NCI-H1417 treated with DMSO at 0.1 percent for 48 hours (cell line): ENCODE results near the gene DEFB131A.
"Not testable (repeated sequence)": the region's sequence is repeated elsewhere in the genome, so short reads cannot be mapped to it uniquely, and the experiment has no call there.

Experiments
- DNase-seq: peaks from one replicate; lab custom pipeline; 2025; lab: John Stamatoyannopoulos, UW

The DEFB131A gene

DNA sequence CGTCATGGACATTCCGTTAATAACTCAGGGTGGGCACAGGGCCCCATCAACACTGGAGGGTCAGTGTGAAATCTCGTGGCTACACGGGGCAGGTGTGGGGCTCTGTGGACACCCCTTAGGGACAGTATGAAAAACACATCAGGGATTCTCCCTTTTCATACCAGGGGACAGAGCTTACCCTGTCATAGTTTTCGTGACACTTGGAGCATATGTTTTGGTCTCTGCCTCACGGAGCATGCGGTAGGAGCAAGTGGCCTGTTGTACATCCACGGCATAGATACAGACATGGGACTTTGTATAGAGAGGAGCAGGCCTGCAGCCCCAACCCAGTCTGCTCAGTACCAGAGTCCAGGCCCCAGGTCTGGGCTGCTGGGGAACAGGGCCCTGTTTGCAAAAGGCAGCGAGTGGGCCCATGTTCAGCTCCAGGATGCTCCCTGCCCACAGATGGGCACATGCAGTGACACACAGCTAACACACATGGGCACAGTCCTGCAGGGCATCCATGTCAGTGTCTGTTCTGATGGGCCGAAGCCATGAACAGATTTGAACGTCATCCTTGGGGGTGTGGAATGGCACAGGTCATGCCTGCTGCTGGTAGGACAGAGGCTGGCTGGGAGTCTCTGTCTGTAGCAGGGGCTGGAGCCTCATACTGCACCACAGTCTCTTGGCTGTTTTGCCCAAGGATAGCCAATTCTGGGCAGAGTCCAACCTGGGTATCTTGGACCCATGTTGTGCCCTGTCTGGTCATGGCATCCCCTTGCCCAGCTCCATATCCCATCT is 50.2 kb downstream of the DEFB131A start:
- DNase-seq = not testable (repeated sequence)

DNA sequence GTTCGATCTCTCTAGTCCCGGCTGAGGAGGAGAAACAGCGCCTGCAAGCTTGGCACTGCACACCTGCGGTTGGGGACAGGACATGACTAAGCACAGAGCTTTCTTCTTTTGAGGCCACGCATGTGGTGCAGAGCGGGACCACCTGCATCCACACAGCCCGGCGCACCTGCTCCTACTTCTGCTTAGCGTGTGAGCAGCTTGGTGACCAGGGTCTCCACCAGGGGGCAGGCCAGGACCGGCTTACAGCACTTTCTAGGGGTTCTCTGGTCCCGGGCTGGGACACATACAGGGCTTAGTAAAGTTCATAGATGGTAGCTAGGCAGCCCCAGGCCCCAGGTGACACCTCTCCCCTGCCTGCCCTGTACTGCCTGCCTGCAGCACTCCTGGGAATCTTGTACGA is 51.2 kb downstream of the DEFB131A start:
- DNase-seq = not testable (repeated sequence)

DNA sequence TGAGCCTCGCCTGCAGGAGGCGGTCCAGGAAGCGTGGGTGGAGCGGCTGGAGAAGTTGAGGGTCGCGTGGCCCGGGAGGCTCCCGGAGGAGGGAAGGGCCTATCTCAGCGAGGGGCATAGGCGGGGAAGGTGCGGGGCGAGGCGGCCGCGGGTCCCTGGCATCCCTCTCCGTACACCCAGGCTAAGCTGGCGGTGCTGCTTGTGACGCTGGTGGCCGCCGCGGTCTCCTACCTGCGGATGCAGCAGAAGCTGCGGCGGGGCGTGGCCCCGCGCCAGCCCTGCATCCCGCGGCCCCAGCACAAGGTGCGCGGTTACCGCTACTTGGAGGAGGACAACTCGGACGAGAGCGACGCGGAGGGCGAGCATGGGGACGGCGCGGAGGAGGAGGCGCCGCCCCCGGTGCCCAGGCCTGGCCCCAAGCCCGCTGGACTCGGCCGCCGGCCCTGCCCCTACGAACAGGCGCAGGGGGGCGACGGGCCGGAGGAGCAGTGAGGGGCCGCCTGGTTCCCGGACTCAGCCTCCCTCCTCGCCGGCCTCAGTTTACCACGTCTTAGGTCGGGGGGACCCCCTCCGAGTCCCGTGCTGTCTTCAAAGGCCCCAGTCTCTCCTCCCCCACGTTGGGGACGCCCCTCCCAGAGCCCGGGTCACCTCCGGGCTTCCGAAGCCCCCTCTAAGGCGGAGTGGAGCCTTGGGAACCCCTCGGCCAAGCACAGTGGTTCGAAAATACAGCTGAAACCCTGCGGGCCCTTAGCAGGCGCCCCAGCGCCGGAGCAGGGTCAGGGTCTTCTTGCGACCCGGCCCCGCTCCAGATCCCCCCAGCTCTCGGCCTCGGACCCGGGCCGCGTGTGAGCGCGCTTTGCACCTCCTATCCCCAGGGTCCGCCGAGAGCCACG is 53.6 kb downstream of the DEFB131A start:
- DNase-seq = not testable (repeated sequence)

GRCh38 chr4:9498468-9499040 is 54.3 kb downstream of the DEFB131A start:
- not testable (repeated sequence) for DNase-seq

GRCh38 chr4:9499974-9500487 is 55.8 kb downstream of the DEFB131A start:
- not testable (repeated sequence) for DNase-seq
